GM10248 (cell line): ENCODE results near the gene EEF1G.
"Not testable (repeated sequence)": the region's sequence is repeated elsewhere in the genome, so short reads cannot be mapped to it uniquely, and the experiment has no call there.

Source experiments
- CTCF ChIA-PET: fragments of 300-600 bp; sonication (Branson Sonifier 250); formaldehyde crosslinking; extraction: SDS; loops from one replicate; lab custom pipeline; 2021; ENCODE audit warnings: antibody characterized with exemption; lab: Yijun Ruan, JAX
- POLR2A ChIA-PET: fragments of 350-650 bp; sonication (Branson Sonifier 250); formaldehyde crosslinking; extraction: SDS; loops from one replicate; lab custom pipeline; 2020; ENCODE audit warnings: antibody characterized with exemption; lab: Yijun Ruan, JAX
- DNase-seq: peaks from one replicate; pipeline ENCODE4 v3.0.0; 2012; ENCODE audit errors: extremely low spot score
- CTCF ChIP-seq: IDR thresholded peaks from 2 replicates; pipeline ENCODE4 v1.5.1; 2012; ENCODE audit warnings: mild to moderate bottlenecking, low read depth; ENCODE audit errors: extremely low read depth, missing control alignments, control extremely low read depth

The EEF1G gene

DNA sequence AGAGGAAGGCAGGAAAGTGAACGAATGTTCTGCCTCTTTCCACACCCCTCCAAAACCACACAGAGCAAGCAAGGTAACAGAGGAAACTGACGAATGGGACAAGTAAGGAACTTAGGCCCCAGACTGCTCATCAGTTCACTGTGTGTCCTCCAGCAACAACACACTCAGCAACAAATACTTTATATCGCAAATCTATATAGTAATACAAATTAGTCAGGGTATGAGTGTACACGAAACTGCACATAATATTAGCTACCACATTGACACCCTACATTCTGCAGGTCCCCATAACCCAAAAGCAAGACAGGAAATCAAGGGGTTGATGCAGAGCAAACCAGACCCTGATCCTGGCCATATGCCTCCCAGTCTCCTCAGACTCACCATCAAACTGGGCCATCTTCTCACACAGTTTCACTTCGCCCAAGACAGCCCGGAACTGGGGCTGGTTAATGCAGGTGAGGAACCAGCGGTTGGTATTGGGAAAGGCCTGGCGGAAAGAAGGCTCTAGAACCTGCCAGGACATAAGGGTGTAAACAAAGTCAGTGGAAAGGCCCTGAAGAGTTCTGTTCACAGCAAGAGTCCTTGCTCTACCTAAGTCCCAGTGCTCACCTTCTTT lies 6.6 kb downstream of the EEF1G start:
- DNase-seq, result no peak
- POLR2A ChIA-PET, result interaction anchor here (0.6 to 1.3 kb wide), 3 partner anchors 9 to 184 kb away, joined by 3 to 4 read pairs (median 3); partner anchors contain the start of genes C11orf98 and CSKMT
- TF ChIP-seq CTCF, result no peak
- CTCF ChIA-PET, result interaction anchor here (0.8 to 2.5 kb wide), 4 partner anchors 20 to 219 kb away, joined by 3 to 9 read pairs (median 6); partner anchors contain the start of gene AHNAK

GRCh38 chr11:62566247-62566646 lies 7.4 kb downstream of the EEF1G start:
- ChIA-PET CTCF (interaction anchor here (0.8 to 4.4 kb wide), 8 partner anchors 9 to 141 kb away, joined by 3 to 20 read pairs (median 4); partner anchors contain the start of gene AHNAK), POLR2A (interaction anchor here (0.6 to 1.3 kb wide), 2 partner anchors 9 to 185 kb away, joined by 3 to 4 read pairs; no protein-coding TSS in a partner anchor)
- no peak for DNase-seq
- no peak for TF ChIP-seq CTCF

DNA sequence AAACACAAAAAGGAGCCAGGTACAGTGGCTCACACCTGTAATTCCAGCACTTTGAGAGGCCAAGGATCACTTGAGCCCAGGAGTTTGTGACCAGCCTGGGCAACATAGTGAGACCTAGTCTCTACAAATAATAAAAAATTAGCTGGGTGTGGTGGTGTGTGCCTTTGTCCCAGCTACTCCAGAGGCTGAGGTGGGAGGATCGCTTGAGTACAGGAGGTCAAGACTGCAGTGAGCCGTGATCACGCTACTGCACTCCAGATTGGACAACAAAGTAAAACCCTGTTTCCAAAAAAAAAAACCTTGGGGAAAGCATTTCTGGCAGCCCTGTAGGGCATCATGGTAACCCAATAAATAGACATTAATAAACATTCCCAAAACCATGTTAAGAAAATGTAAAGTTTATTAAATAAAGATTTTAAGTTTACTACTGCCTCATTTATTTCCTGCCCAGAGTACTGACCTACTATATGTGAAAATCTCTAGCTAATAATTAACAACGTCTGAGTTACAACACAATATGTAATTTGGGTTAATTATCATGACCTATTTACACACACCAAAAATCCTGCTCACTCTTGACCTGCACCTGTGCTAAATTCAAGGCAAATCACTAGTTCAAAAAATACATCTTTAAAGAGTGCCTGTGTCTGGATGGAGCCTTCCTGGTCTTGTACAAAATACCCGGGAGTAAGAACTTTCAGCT lies 8.4 kb downstream of the EEF1G start:
- ChIA-PET POLR2A (interaction anchor here (1.0 kb wide), 1 partner anchor 9 kb away, joined by 3 read pairs; the partner anchor contains the start of gene EEF1G), CTCF (interaction anchor here (1.2 to 4.4 kb wide), 5 partner anchors 8 to 140 kb away, joined by 3 to 20 read pairs (median 5); no protein-coding TSS in a partner anchor)
- no peak for TF ChIP-seq CTCF
- no peak for DNase-seq

DNA sequence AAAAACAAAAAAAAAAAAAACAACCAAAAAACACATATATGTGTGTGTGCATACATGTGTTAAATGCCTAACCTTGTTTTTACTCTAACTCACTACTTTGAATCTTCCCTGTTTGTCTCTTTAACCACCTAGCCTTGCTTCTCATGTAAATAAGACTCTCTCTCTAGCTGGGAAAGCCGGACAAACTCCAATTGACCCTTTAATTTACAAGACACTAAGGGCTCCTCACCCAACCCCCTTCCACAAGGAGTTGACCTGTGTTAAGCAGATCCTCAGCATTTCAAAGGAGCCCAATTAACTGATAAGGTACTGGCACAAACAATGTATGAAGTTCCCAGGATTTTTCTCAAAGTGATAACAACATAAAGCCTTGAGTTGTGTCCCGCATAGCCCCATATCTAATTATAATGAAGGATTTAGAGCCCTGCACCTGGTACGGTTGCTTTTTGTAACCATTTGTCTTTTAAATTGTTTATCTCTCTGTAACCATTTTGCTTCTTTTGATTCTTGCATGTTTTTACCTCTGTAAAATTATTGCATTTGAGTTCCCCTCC lies 11.9 kb downstream of the EEF1G start:
- DNase-seq, POLR2A ChIA-PET: not testable (repeated sequence)
- CTCF ChIA-PET, result interaction anchor here (1.0 to 13.0 kb wide), 11 partner anchors 9 to 169 kb away, joined by 3 to 247 read pairs (median 5); partner anchors contain the start of gene AHNAK

- POLR2A ChIA-PET, result interaction anchor here (1.1 to 2.0 kb wide), 3 partner anchors 10 to 31 kb away, joined by 3 to 9 read pairs (median 3); partner anchors contain the start of genes EEF1G and TUT1
These were observed 13.1 kb downstream of the EEF1G start for GRCh38 chr11:62560566-62561103.

GRCh38 chr11:62559626-62560025 lies 14.1 kb downstream of the EEF1G start:
- DNase-seq, result not testable (repeated sequence)
- ChIA-PET CTCF (interaction anchor here (1.2 to 13.0 kb wide), 9 partner anchors 11 to 165 kb away, joined by 3 to 247 read pairs (median 11); partner anchors contain the start of gene AHNAK), POLR2A (interaction anchor here (0.6 to 2.0 kb wide), 4 partner anchors 8 to 235 kb away, joined by 3 to 9 read pairs (median 4); partner anchors contain the start of genes EEF1G and TUT1)

More at GRCh38 chr11:62560566-62561103, 13.1 kb downstream of the EEF1G start:
- peak; percentile 42 for DNase-seq
- TF ChIP-seq CTCF, result peak; percentile 72
- CTCF ChIA-PET, result interaction anchor here (0.6 to 13.0 kb wide), 21 partner anchors 9 to 214 kb away, joined by 3 to 247 read pairs (median 4); partner anchors contain the start of gene AHNAK
